GM23248 (cell line): ENCODE results near the gene NFATC2. TPM values are rescaled to one million over a fixed set of nuclear protein-coding genes. Genes with fewer than 3 reads are reported as not detected.
A peak's percentile ranks its signal among the peaks of the same experiment; 100 is the strongest.

ENCODE experiments used
- DNase-seq: peaks from one replicate; pipeline ENCODE4 v3.0.0-alpha.2; 2015
- H2AFZ ChIP-seq: fragments of 200-600 bp; sonication (generic); 2 replicates; pipeline ENCODE4 v1.6.1; 2016; ENCODE audit warnings: antibody characterized with exemption
- H3F3A ChIP-seq: fragments of 200-600 bp; sonication (generic); 2 replicates; pipeline ENCODE4 v1.6.1; 2016; ENCODE audit warnings: mild to moderate bottlenecking, antibody characterized with exemption, mixed run types; ENCODE audit not compliant: insufficient read depth
- H3K27ac ChIP-seq: fragments of 200-600 bp; sonication (generic); 2 replicates; pipeline ENCODE4 v1.5.1; 2016; ENCODE audit warnings: mild to moderate bottlenecking
- H3K27me3 ChIP-seq: fragments of 200-600 bp; sonication (generic); replicated peaks from 2 replicates; pipeline ENCODE4 v1.6.1; 2016; ENCODE audit warnings: mild to moderate bottlenecking; ENCODE audit not compliant: insufficient read depth
- H3K36me3 ChIP-seq: fragments of 200-600 bp; sonication (generic); 2 replicates; pipeline ENCODE4 v1.6.1; 2016; ENCODE audit warnings: low read depth, mild to moderate bottlenecking
- H3K4me1 ChIP-seq: fragments of 200-600 bp; sonication (generic); 2 replicates; pipeline ENCODE4 v1.6.1; 2016; ENCODE audit warnings: mild to moderate bottlenecking; ENCODE audit not compliant: insufficient read depth
- H3K4me2 ChIP-seq: fragments of 200-600 bp; sonication (generic); one replicate; pipeline ENCODE4 v1.6.1; 2016; ENCODE audit warnings: mild to moderate bottlenecking; ENCODE audit not compliant: unreplicated experiment
- H3K4me3 ChIP-seq: fragments of 200-600 bp; sonication (generic); 2 replicates; pipeline ENCODE4 v1.5.1; 2016; ENCODE audit warnings: mild to moderate bottlenecking
- H3K79me2 ChIP-seq: fragments of 200-600 bp; sonication (generic); 2 replicates; pipeline ENCODE4 v1.6.1; 2016; ENCODE audit warnings: mild to moderate bottlenecking; ENCODE audit not compliant: insufficient read depth
- H3K9ac ChIP-seq: fragments of 200-600 bp; sonication (generic); 2 replicates; pipeline ENCODE4 v1.6.1; 2016; ENCODE audit warnings: mild to moderate bottlenecking
- H3K9me2 ChIP-seq: fragments of 200-600 bp; sonication (generic); 2 replicates; pipeline ENCODE4 v1.6.1; 2016; ENCODE audit warnings: mixed run types, mild to moderate bottlenecking, moderate library complexity; ENCODE audit not compliant: insufficient read depth
- H3K9me3 ChIP-seq: fragments of 200-600 bp; sonication (generic); one replicate; pipeline ENCODE4 v1.6.1; 2017; ENCODE audit warnings: low read depth
- H4K20me1 ChIP-seq: fragments of 200-600 bp; sonication (generic); 2 replicates; pipeline ENCODE4 v1.6.0; 2016; ENCODE audit not compliant: insufficient read depth
- EZH2 ChIP-seq: fragments of 200-600 bp; sonication (generic); IDR thresholded peaks from 2 replicates; pipeline ENCODE4 v1.6.1; 2018; ENCODE audit warnings: antibody characterized with exemption, mild to moderate bottlenecking; ENCODE audit not compliant: insufficient read depth, poor library complexity, severe bottlenecking
- EZH2phosphoT487 ChIP-seq: fragments of 200-600 bp; sonication (generic); IDR thresholded peaks from 2 replicates; pipeline ENCODE4 v1.6.1; 2018; ENCODE audit warnings: antibody characterized with exemption, moderate library complexity, mild to moderate bottlenecking, low read depth; ENCODE audit not compliant: insufficient read depth
- WGBS, 2 experiments: methylation state at CpG; one replicate each; pipeline ENCODE4 v1.1.6; 2015 to 2017; ENCODE audit warnings: low lambda C conversion rate in 2 of 2, low coverage in 1 of 2; ENCODE audit errors: missing lambda C conversion rate in 2 of 2; 5-methylcytosine and 5-hydroxymethylcytosine counted together
- in situ Hi-C: fragments of 300-500 bp; cut with MboI; formaldehyde crosslinking; loops from 2 replicates; pipeline ENCODE4 v1.15.0; 2020
- polyA plus RNA-seq: library from polyadenylated mRNA; unstranded; fragments of >200 nt; fragmentation: Nextera tagmentation; extraction: Ambion mirVana; gene quantifications from 2 replicates; pipeline ENCODE4 v1.2.1, GENCODE V29; 2016
- total RNA-seq: library from RNA; depleted of rRNA; stranded (reverse); fragments of >200 nt; shearing (Covaris generic); gene quantifications from 2 replicates; pipeline ENCODE4 v1.2.3, GENCODE V29; 2014

Gene NFATC2
- total and polyA plus RNA-seq, 2 experiments from 2014 or later: 0.11 to 0.14 TPM

GRCh38 chr20:51447097-51447764 is 95.3 kb downstream of the NFATC2 start:
- Histone ChIP-seq H3K4me3 (peak overlapping the region; percentile 50), H3K36me3 (no peaks in the 10 kb centered on the region), H3K4me1 (peaks cover 21% of the 10 kb centered on the region), H3K9me3 (no peaks in the 10 kb centered on the region), H3K27ac (peak overlapping the region; percentile 66), H3K79me2 (no peaks in the 10 kb centered on the region), H4K20me1 (no peaks in the 10 kb centered on the region), H3K4me2 (peak overlapping the region; percentile 81), H2AFZ (no peak overlapping the region), H3K9me2 (no peaks in the 10 kb centered on the region), H3K9ac (peak overlapping the region; percentile 73), H3F3A (peaks cover 15% of the 10 kb centered on the region), H3K27me3 (no peaks in the 10 kb centered on the region)
- WGBS, 2 experiments: 0 to 1% methylated on average over 14 of the region's 14 CpGs
- DNase-seq: peak; percentile 100
- TF ChIP-seq EZH2: no peak
- in situ Hi-C loops: no loop called here

GRCh38 chr20:51446656-51447055 is 95.9 kb downstream of the NFATC2 start:
- no peaks in the 10 kb centered on the region for H3K9me3 ChIP-seq
- no peaks in the 10 kb centered on the region for H3K36me3 ChIP-seq
- H3K27ac ChIP-seq: peak overlapping the region; percentile 66
- peak overlapping the region; percentile 73 for H3K9ac ChIP-seq
- peaks cover 15% of the 10 kb centered on the region for H3F3A ChIP-seq
- no peak overlapping the region for H2AFZ ChIP-seq
- peaks cover 21% of the 10 kb centered on the region for H3K4me1 ChIP-seq
- WGBS, 2 experiments: 6% methylated on average over 10 of the region's 10 CpGs
- H3K79me2 ChIP-seq: no peaks in the 10 kb centered on the region
- H3K27me3 ChIP-seq: no peaks in the 10 kb centered on the region
- peak overlapping the region; percentile 51 for H3K4me2 ChIP-seq
- DNase-seq: peak; percentile 88
- TF ChIP-seq EZH2: no peak
- TF ChIP-seq EZH2phosphoT487: no peak
- in situ Hi-C loops: no loop called here
- no peaks in the 10 kb centered on the region for H4K20me1 ChIP-seq
- no peaks in the 10 kb centered on the region for H3K9me2 ChIP-seq
- peak overlapping the region; percentile 28 for H3K4me3 ChIP-seq

GRCh38 chr20:51446230-51446629 is 96.3 kb downstream of the NFATC2 start:
- Histone ChIP-seq H3K4me3 (peak overlapping the region; percentile 28), H3K4me1 (peaks cover 21% of the 10 kb centered on the region), H3K27ac (peak overlapping the region; percentile 66), H3K27me3 (no peaks in the 10 kb centered on the region), H3K4me2 (peak overlapping the region; percentile 51), H3K9me2 (no peaks in the 10 kb centered on the region), H3K9ac (peak overlapping the region; percentile 73), H3K79me2 (no peaks in the 10 kb centered on the region), H3F3A (peaks cover 15% of the 10 kb centered on the region), H4K20me1 (no peaks in the 10 kb centered on the region), H3K9me3 (no peaks in the 10 kb centered on the region), H3K36me3 (no peaks in the 10 kb centered on the region), H2AFZ (no peak overlapping the region)
- TF ChIP-seq EZH2phosphoT487 (no peak), EZH2 (no peak)
- in situ Hi-C loops: no loop called here
- DNase-seq: peak; percentile 57
- WGBS, 2 experiments: 13 to 17% methylated on average over 2 of the region's 2 CpGs

- Histone ChIP-seq H3K36me3 (no peaks in the 10 kb centered on the region), H3K4me2 (no peak overlapping the region), H3K79me2 (no peaks in the 10 kb centered on the region), H4K20me1 (no peaks in the 10 kb centered on the region), H3K9me2 (no peaks in the 10 kb centered on the region), H3K9me3 (no peaks in the 10 kb centered on the region), H3K27me3 (no peaks in the 10 kb centered on the region), H3K27ac (no peak overlapping the region), H3K4me3 (no peak overlapping the region), H3K4me1 (peaks cover 21% of the 10 kb centered on the region), H3K9ac (no peak overlapping the region), H3F3A (peaks cover 15% of the 10 kb centered on the region), H2AFZ (no peak overlapping the region)
- WGBS, 2 experiments: 95 to 96% methylated on average over 8 of the region's 8 CpGs
- in situ Hi-C loops: no loop called here
- no peak for DNase-seq
- TF ChIP-seq EZH2 (no peak), EZH2phosphoT487 (no peak)
Measured at GRCh38 chr20:51445591-51445990, 96.9 kb downstream of the NFATC2 start.
